ENCODE data around the gene SPN. TPM values are rescaled to one million over a fixed set of nuclear protein-coding genes. Genes with fewer than 3 reads are reported as not detected.
"Not testable (repeated sequence)": the region's sequence is repeated elsewhere in the genome, so short reads cannot be mapped to it uniquely, and the experiment has no call there.

The SPN gene
- total RNA-seq, 1 donor from 2014 or later, result 196 TPM

- DNase-seq (ENCODE audit: low spot score); H3K4me3 Mint-ChIP-seq; H3K36me3 Mint-ChIP-seq (ENCODE audit: low read depth); H3K27ac Mint-ChIP-seq; H3K9me3 Mint-ChIP-seq; H3K27me3 Mint-ChIP-seq (ENCODE audit: insufficient read depth): not testable (repeated sequence)
- peaks cover 16% of the 10 kb centered on the region for H3K4me1 Mint-ChIP-seq (ENCODE audit: low read depth)
- intact Hi-C loops (cut with micrococcal nuclease), result loop anchor here (1.0 to 2.0 kb wide), 3 partner anchors 156 to 340 kb away; no protein-coding TSS in a partner anchor
Observed at GRCh38 chr16:29692606-29693005, 29.6 kb downstream of the SPN start.

GRCh38 chr16:29694384-29695195, 31.5 kb downstream of the SPN start:
- Mint-ChIP-seq H3K4me1 (ENCODE audit: low read depth) (peaks cover 12% of the 10 kb centered on the region), H3K27me3 (ENCODE audit: insufficient read depth) (no peaks in the 10 kb centered on the region), H3K9me3 (no peaks in the 10 kb centered on the region), H3K27ac (no peak overlapping the region), H3K4me3 (no peak overlapping the region), H3K36me3 (ENCODE audit: low read depth) (peaks cover 2% of the 10 kb centered on the region)
- DNase-seq (ENCODE audit: low spot score), result no peak
- intact Hi-C loops (cut with micrococcal nuclease), result no loop called here

- H3K4me3 Mint-ChIP-seq; intact Hi-C loops (cut with micrococcal nuclease); H3K27ac Mint-ChIP-seq; H3K36me3 Mint-ChIP-seq (ENCODE audit: low read depth); H3K9me3 Mint-ChIP-seq; H3K27me3 Mint-ChIP-seq (ENCODE audit: insufficient read depth); DNase-seq (ENCODE audit: low spot score): not testable (repeated sequence)
- peaks cover 10% of the 10 kb centered on the region for H3K4me1 Mint-ChIP-seq (ENCODE audit: low read depth)
Observed at GRCh38 chr16:29695675-29696074, 32.6 kb downstream of the SPN start.

GRCh38 chr16:29696881-29697331, 33.9 kb downstream of the SPN start:
- no peaks in the 10 kb centered on the region for H3K9me3 Mint-ChIP-seq

GRCh38 chr16:29697391-29697790, 34.3 kb downstream of the SPN start:
- no peak overlapping the region for H3K27ac Mint-ChIP-seq
- no peaks in the 10 kb centered on the region for H3K9me3 Mint-ChIP-seq
- intact Hi-C loops (cut with micrococcal nuclease), result no loop called here

More at GRCh38 chr16:29696881-29697331, 33.9 kb downstream of the SPN start:
- Mint-ChIP-seq H3K4me1 (ENCODE audit: low read depth) (peaks cover 17% of the 10 kb centered on the region), H3K27me3 (ENCODE audit: insufficient read depth) (no peaks in the 10 kb centered on the region), H3K4me3 (no peak overlapping the region), H3K27ac (no peak overlapping the region), H3K36me3 (ENCODE audit: low read depth) (no peaks in the 10 kb centered on the region)
- intact Hi-C loops (cut with micrococcal nuclease), result no loop called here
- no peak for DNase-seq (ENCODE audit: low spot score)

GRCh38 chr16:29698042-29698441, 35.0 kb downstream of the SPN start:
- intact Hi-C loops (cut with micrococcal nuclease), result no loop called here

More at GRCh38 chr16:29697391-29697790, 34.3 kb downstream of the SPN start:
- DNase-seq (ENCODE audit: low spot score), result no peak
- Mint-ChIP-seq H3K36me3 (ENCODE audit: low read depth) (no peaks in the 10 kb centered on the region), H3K4me3 (no peak overlapping the region), H3K4me1 (ENCODE audit: low read depth) (peaks cover 21% of the 10 kb centered on the region), H3K27me3 (ENCODE audit: insufficient read depth) (no peaks in the 10 kb centered on the region)

GRCh38 chr16:29698484-29699323, 35.7 kb downstream of the SPN start:
- H3K9me3 Mint-ChIP-seq, result no peaks in the 10 kb centered on the region
- no peak for DNase-seq (ENCODE audit: low spot score)
- H3K4me1 Mint-ChIP-seq (ENCODE audit: low read depth), result peaks cover 30% of the 10 kb centered on the region
- no peaks in the 10 kb centered on the region for H3K36me3 Mint-ChIP-seq (ENCODE audit: low read depth)
- H3K27ac Mint-ChIP-seq, result no peak overlapping the region
- H3K27me3 Mint-ChIP-seq (ENCODE audit: insufficient read depth), result no peaks in the 10 kb centered on the region
- H3K4me3 Mint-ChIP-seq, result no peak overlapping the region
- intact Hi-C loops (cut with micrococcal nuclease), result no loop called here

More at GRCh38 chr16:29698042-29698441, 35.0 kb downstream of the SPN start:
- peaks cover 27% of the 10 kb centered on the region for H3K4me1 Mint-ChIP-seq (ENCODE audit: low read depth)
- no peak for DNase-seq (ENCODE audit: low spot score)
- H3K9me3 Mint-ChIP-seq, result no peaks in the 10 kb centered on the region
- no peaks in the 10 kb centered on the region for H3K36me3 Mint-ChIP-seq (ENCODE audit: low read depth)
- no peak overlapping the region for H3K4me3 Mint-ChIP-seq
- no peaks in the 10 kb centered on the region for H3K27me3 Mint-ChIP-seq (ENCODE audit: insufficient read depth)
- H3K27ac Mint-ChIP-seq, result no peak overlapping the region

GRCh38 chr16:29699324-29700219, 36.5 kb downstream of the SPN start:
- Mint-ChIP-seq H3K27ac (peak overlapping the region; percentile 0), H3K4me3 (no peak overlapping the region), H3K27me3 (ENCODE audit: insufficient read depth) (no peaks in the 10 kb centered on the region), H3K9me3 (no peaks in the 10 kb centered on the region), H3K36me3 (ENCODE audit: low read depth) (no peaks in the 10 kb centered on the region), H3K4me1 (ENCODE audit: low read depth) (peaks cover 30% of the 10 kb centered on the region)
- no peak for DNase-seq (ENCODE audit: low spot score)
- intact Hi-C loops (cut with micrococcal nuclease), result loop anchor here (1.0 to 5.0 kb wide), 9 partner anchors 11 to 322 kb away; partner anchors contain the start of genes CDIPT and KIF22

- H3K4me3 Mint-ChIP-seq, result peak overlapping the region; percentile 43
- H3K27ac Mint-ChIP-seq, result peak overlapping the region; percentile 90
- peaks cover 30% of the 10 kb centered on the region for H3K4me1 Mint-ChIP-seq (ENCODE audit: low read depth)
- H3K27me3 Mint-ChIP-seq (ENCODE audit: insufficient read depth), result no peaks in the 10 kb centered on the region
- peak; percentile 59 for DNase-seq (ENCODE audit: low spot score)
- intact Hi-C loops (cut with micrococcal nuclease), result loop anchor here (1.0 to 5.0 kb wide), 9 partner anchors 10 to 321 kb away; partner anchors contain the start of genes CDIPT and KIF22
- H3K36me3 Mint-ChIP-seq (ENCODE audit: low read depth), result no peaks in the 10 kb centered on the region
- H3K9me3 Mint-ChIP-seq, result no peaks in the 10 kb centered on the region
Observed at GRCh38 chr16:29700253-29700987, 37.4 kb downstream of the SPN start.

- H3K27ac Mint-ChIP-seq, result peak overlapping the region; percentile 93
- no peaks in the 10 kb centered on the region for H3K9me3 Mint-ChIP-seq
- H3K4me1 Mint-ChIP-seq (ENCODE audit: low read depth), result peaks cover 30% of the 10 kb centered on the region
- intact Hi-C loops (cut with micrococcal nuclease), result loop anchor here (1.0 to 5.0 kb wide), 4 partner anchors 32 to 306 kb away; partner anchors contain the start of gene CDIPT
- H3K27me3 Mint-ChIP-seq (ENCODE audit: insufficient read depth), result no peaks in the 10 kb centered on the region
- no peak for DNase-seq (ENCODE audit: low spot score)
- H3K4me3 Mint-ChIP-seq, result peak overlapping the region; percentile 4
- H3K36me3 Mint-ChIP-seq (ENCODE audit: low read depth), result no peaks in the 10 kb centered on the region
Observed at GRCh38 chr16:29701214-29701555, 38.1 kb downstream of the SPN start.

- Mint-ChIP-seq H3K27ac (peak overlapping the region; percentile 93), H3K4me1 (ENCODE audit: low read depth) (peaks cover 30% of the 10 kb centered on the region), H3K36me3 (ENCODE audit: low read depth) (no peaks in the 10 kb centered on the region), H3K4me3 (peak overlapping the region; percentile 77), H3K9me3 (no peaks in the 10 kb centered on the region), H3K27me3 (ENCODE audit: insufficient read depth) (no peaks in the 10 kb centered on the region)
- intact Hi-C loops (cut with micrococcal nuclease), result loop anchor here (5.0 kb wide), 2 partner anchors 160 to 305 kb away; partner anchors contain the start of gene CDIPT
- DNase-seq (ENCODE audit: low spot score), result no peak
Observed at GRCh38 chr16:29702269-29702668, 39.2 kb downstream of the SPN start.
